PC-9 (cell line): ENCODE measurements around the gene SLC26A3. TPM values are rescaled to one million over a fixed set of nuclear protein-coding genes. Genes with fewer than 3 reads are reported as not detected.

Experiments used
- BruUV-seq: library from RNA; stranded (reverse); fragments of 400-500 nt; replicated peaks from 2 replicates; lab custom pipeline; 2021; lab: Mats Ljungman, UMichigan
- CTCF ChIA-PET: fragments of 300-600 bp; sonication (Branson Sonifier 250); formaldehyde crosslinking; loops from one replicate; lab custom pipeline; 2022; ENCODE audit warnings: antibody characterized with exemption; lab: Charles Lee
- POLR2A ChIA-PET: fragments of 300-600 bp; sonication (Branson Sonifier 250); formaldehyde crosslinking; loops from one replicate; lab custom pipeline; 2022; ENCODE audit warnings: antibody characterized with exemption; ENCODE audit not compliant: unreplicated experiment; lab: Charles Lee
- DNase-seq, 2 experiments: peaks; one replicate each; pipeline versions ENCODE4 v3.0.0 to v3.0.0-alpha.2; 2015 to 2022; ENCODE audit warnings: mixed read lengths in 1 of 2
- H2AFZ ChIP-seq: fragments of 200-600 bp; sonication (generic); 2 replicates; pipeline ENCODE4 v1.8.1; 2017; ENCODE audit warnings: antibody characterized with exemption
- H3F3A ChIP-seq: fragments of 200-600 bp; sonication (generic); 2 replicates; pipeline ENCODE4 v1.8.1; 2017; ENCODE audit warnings: antibody characterized with exemption, mild to moderate bottlenecking, low read depth; ENCODE audit not compliant: insufficient read depth
- H3K27ac ChIP-seq: fragments of 200-600 bp; sonication (generic); 2 replicates; pipeline ENCODE4 v1.6.1; 2016; ENCODE audit warnings: mixed run types
- H3K27me3 ChIP-seq: fragments of 200-600 bp; sonication (generic); 2 replicates; pipeline ENCODE4 v1.6.1; 2016; ENCODE audit warnings: low read depth, mixed run types; ENCODE audit not compliant: insufficient read depth
- H3K36me3 ChIP-seq: fragments of 200-600 bp; sonication (generic); 2 replicates; pipeline ENCODE4 v1.6.1; 2016; ENCODE audit warnings: low read depth, mixed run types
- H3K4me1 ChIP-seq: fragments of 200-600 bp; sonication (generic); replicated peaks from 2 replicates; pipeline ENCODE4 v1.6.1; 2016; ENCODE audit warnings: mixed run types; ENCODE audit not compliant: insufficient read depth
- H3K4me2 ChIP-seq: fragments of 200-600 bp; sonication (generic); 2 replicates; pipeline ENCODE4 v1.6.1; 2017; ENCODE audit warnings: mixed run types
- H3K4me3 ChIP-seq: fragments of 200-600 bp; sonication (generic); 2 replicates; pipeline ENCODE4 v1.6.1; 2016; ENCODE audit warnings: mixed run types
- H3K79me2 ChIP-seq: fragments of 200-600 bp; sonication (generic); 2 replicates; pipeline ENCODE4 v1.6.1; 2017; ENCODE audit warnings: low read depth, mixed run types
- H3K9me2 ChIP-seq: fragments of 200-600 bp; sonication (generic); 2 replicates; pipeline ENCODE4 v1.8.1; 2017; ENCODE audit warnings: mild to moderate bottlenecking; ENCODE audit not compliant: insufficient read depth
- H3K9me3 ChIP-seq: fragments of 200-600 bp; sonication (generic); 2 replicates; pipeline ENCODE4 v1.8.1; 2016; ENCODE audit warnings: low read depth; ENCODE audit not compliant: insufficient read depth
- H4K20me1 ChIP-seq: fragments of 200-600 bp; sonication (generic); 2 replicates; pipeline ENCODE4 v1.8.1; 2017; ENCODE audit not compliant: insufficient read depth
- EZH2 ChIP-seq: fragments of 200-600 bp; sonication (generic); IDR thresholded peaks from 2 replicates; pipeline ENCODE4 v1.8.0; 2017; ENCODE audit warnings: antibody characterized with exemption, low read depth
- intact Hi-C: fragments of 100-400 bp; cut with micrococcal nuclease; formaldehyde crosslinking; loops from one replicate; pipeline ENCODE4 v1.10.0; 2022; ENCODE audit not compliant: unreplicated experiment
- total RNA-seq: library from RNA; stranded (reverse); gene quantifications from 2 replicates; pipeline ENCODE4 v1.2.3, GENCODE V29; 2021
- TF ChIP-seq, protein P1 (sequence below): fragments of 200-600 bp; sonication (generic); conservative IDR thresholded peaks from 2 replicates; pipeline ENCODE4 v1.6.1; 2017; ENCODE audit warnings: mixed run types, antibody characterized with exemption, mild to moderate bottlenecking, moderate library complexity

Gene SLC26A3
- total RNA-seq, 1 experiment from 2014 or later = not detected

GRCh38 chr7:107833684-107834106 lies 30.7 kb upstream of the SLC26A3 start:
- H3K4me3 ChIP-seq = no peak overlapping the region
- H2AFZ ChIP-seq = no peak overlapping the region; the same call in 1 of the 2 replicates
- no peaks in the 10 kb centered on the region for H3K79me2 ChIP-seq
- H4K20me1 ChIP-seq = no peaks in the 10 kb centered on the region
- ChIA-PET CTCF (no interaction called here), POLR2A (no interaction called here)
- H3K9me2 ChIP-seq = no peaks in the 10 kb centered on the region
- no peaks in the 10 kb centered on the region for H3K9me3 ChIP-seq
- H3K4me1 ChIP-seq = no peaks in the 10 kb centered on the region
- TF ChIP-seq, protein P1, sequence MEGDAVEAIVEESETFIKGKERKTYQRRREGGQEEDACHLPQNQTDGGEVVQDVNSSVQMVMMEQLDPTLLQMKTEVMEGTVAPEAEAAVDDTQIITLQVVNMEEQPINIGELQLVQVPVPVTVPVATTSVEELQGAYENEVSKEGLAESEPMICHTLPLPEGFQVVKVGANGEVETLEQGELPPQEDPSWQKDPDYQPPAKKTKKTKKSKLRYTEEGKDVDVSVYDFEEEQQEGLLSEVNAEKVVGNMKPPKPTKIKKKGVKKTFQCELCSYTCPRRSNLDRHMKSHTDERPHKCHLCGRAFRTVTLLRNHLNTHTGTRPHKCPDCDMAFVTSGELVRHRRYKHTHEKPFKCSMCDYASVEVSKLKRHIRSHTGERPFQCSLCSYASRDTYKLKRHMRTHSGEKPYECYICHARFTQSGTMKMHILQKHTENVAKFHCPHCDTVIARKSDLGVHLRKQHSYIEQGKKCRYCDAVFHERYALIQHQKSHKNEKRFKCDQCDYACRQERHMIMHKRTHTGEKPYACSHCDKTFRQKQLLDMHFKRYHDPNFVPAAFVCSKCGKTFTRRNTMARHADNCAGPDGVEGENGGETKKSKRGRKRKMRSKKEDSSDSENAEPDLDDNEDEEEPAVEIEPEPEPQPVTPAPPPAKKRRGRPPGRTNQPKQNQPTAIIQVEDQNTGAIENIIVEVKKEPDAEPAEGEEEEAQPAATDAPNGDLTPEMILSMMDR = no peak
- TF ChIP-seq EZH2 = no peak
- H3K27ac ChIP-seq = no peak overlapping the region
- BruUV-seq = no TSS peak
- H3F3A ChIP-seq = no peaks in the 10 kb centered on the region
- no peaks in the 10 kb centered on the region for H3K36me3 ChIP-seq
- intact Hi-C loops = no loop called here
- DNase-seq = no peak
- H3K27me3 ChIP-seq = no peaks in the 10 kb centered on the region
- no peak overlapping the region for H3K4me2 ChIP-seq

GRCh38 chr7:107830420-107830819 lies 27.4 kb upstream of the SLC26A3 start:
- Histone ChIP-seq H3K4me1 (no peaks in the 10 kb centered on the region), H3K4me3 (no peak overlapping the region), H3F3A (no peaks in the 10 kb centered on the region), H3K79me2 (no peaks in the 10 kb centered on the region), H3K4me2 (no peak overlapping the region), H3K9me3 (no peaks in the 10 kb centered on the region), H3K27ac (no peak overlapping the region), H4K20me1 (no peaks in the 10 kb centered on the region), H3K9me2 (no peaks in the 10 kb centered on the region), H3K27me3 (no peaks in the 10 kb centered on the region), H3K36me3 (no peaks in the 10 kb centered on the region), H2AFZ (no peak overlapping the region)
- DNase-seq = no peak
- ChIA-PET CTCF (no interaction called here), POLR2A (no interaction called here)
- no TSS peak for BruUV-seq
- intact Hi-C loops = no loop called here
- TF ChIP-seq EZH2 = no peak
- TF ChIP-seq, protein P1 = no peak

- Histone ChIP-seq H3K36me3 (no peaks in the 10 kb centered on the region), H3K4me3 (no peak overlapping the region), H2AFZ (no peak overlapping the region), H3K27me3 (no peaks in the 10 kb centered on the region), H3K79me2 (no peaks in the 10 kb centered on the region), H4K20me1 (no peaks in the 10 kb centered on the region), H3K27ac (no peak overlapping the region), H3K9me2 (no peaks in the 10 kb centered on the region), H3K4me1 (no peaks in the 10 kb centered on the region), H3F3A (no peaks in the 10 kb centered on the region), H3K9me3 (no peaks in the 10 kb centered on the region), H3K4me2 (no peak overlapping the region)
- POLR2A ChIA-PET = no interaction called here
- DNase-seq = no peak
- CTCF ChIA-PET = no interaction called here
- TF ChIP-seq, protein P1 = no peak
- no peak for TF ChIP-seq EZH2
- intact Hi-C loops = no loop called here
- BruUV-seq = no TSS peak
Measured at GRCh38 chr7:107828540-107828939, 25.5 kb upstream of the SLC26A3 start.
